Kidney (tissue), 2 donors: ENCODE results near the gene GCG. TPM values are rescaled to one million over a fixed set of nuclear protein-coding genes. Genes with fewer than 3 reads are reported as not detected.

Source experiments
- polyA plus RNA-seq: library from polyadenylated mRNA; stranded (reverse); fragments of 350-450 nt; fragmentation: Illumina TruSeq; extraction: RNeasy Lipid Tissue Mini Kit (QIAGEN cat#74804); gene quantifications from one replicate; pipeline ENCODE4 v1.2.3, GENCODE V29; 2014; ENCODE audit warnings: low read depth, low replicate concordance; ENCODE audit not compliant: insufficient read depth
- total RNA-seq: library from RNA; stranded (reverse); fragmentation: NEBNext Ultra II Directional; extraction: Animal tissue kit (Norgen Biotek cat#: 25700); gene quantifications from one replicate; pipeline ENCODE4 v1.2.1, GENCODE V29; 2021
- donor health status: DM: yes; HTN: yes; CAD: no.

The GCG gene
- total and polyA plus RNA-seq, 2 donors from 2014 or later: not detected

Other genes with a start within 250 kb of the GCG start
- gene DPP4, start 78.0 kb downstream of the GCG start, total RNA-seq: 74.8 TPM
- 29.4 TPM for gene DPP4, start 78.0 kb downstream of the GCG start, polyA plus RNA-seq
- 3.3 TPM for gene FAP, start 91.2 kb upstream of the GCG start, total RNA-seq
- gene FAP, start 91.2 kb upstream of the GCG start, polyA plus RNA-seq: 0.45 TPM
- gene IFIH1, start 166.4 kb upstream of the GCG start, total RNA-seq: 21.6 TPM
- 11.3 TPM for gene IFIH1, start 166.4 kb upstream of the GCG start, polyA plus RNA-seq
- gene GCA, start 191.9 kb upstream of the GCG start, total RNA-seq: 45.6 TPM
- gene GCA, start 191.9 kb upstream of the GCG start, polyA plus RNA-seq: 25.3 TPM